Measurements from ENCODE around the gene PRIM2.

GRCh38 chr6:57275384-57275783 is 42.0 kb upstream of the PRIM2 start:
- TF ChIP-seq CTCF (IDR thresholded peaks at IDR 0.05) (no peak), POLR2A (IDR thresholded peaks at IDR 0.05) (no peak)
